ENCODE data around the gene MEIS1.
"Not testable (repeated sequence)": the region's sequence is repeated elsewhere in the genome, so short reads cannot be mapped to it uniquely, and the experiment has no call there.

Gene MEIS1

DNA sequence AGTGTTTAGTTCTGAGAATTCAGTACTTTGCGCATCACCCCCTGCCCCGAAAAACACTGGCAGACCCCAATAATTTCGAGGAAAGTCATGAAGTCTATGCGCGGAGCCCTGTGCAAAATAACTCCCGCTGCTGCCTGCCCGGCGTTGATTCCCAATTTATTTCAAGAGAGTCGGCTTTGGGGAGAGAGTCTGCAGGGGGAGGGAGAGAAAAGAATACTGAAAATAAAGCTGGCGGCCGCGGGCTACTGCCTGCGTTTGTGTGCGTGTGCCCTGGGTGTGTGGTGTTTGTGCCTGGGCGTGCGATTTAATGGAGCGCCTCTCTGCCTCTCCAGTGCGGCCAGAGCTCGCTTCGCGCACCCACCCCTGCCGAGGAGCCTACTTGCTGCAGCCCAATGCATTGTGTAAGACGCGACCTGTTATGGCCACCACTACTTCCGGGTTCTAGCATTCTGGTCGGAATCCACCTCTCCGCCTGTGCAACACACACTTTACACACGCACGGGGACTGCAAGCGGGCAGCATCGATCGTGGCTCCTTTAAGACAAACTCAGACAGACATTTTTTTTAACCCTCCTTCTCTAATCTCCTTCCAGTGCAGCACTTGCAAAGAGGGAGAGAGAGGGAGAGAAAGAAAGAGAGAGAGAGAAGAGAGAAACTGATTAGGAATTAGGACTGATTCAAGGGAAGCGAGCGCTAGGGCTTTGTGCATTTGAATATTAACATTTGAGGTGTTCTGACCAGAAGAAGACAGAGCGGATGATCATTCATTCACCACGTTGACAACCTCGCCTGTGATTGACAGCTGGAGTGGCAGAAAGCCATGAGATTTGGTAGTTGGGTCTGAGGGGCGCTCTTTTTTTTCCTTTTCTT, at the start of gene MEIS1:
TSS of gene MEIS1 (plus strand) at position 447 of the 870 bp plus-strand sequence. CDS start 732 bp downstream, outside the sequence.
- peak in 1 of 3 experiments; percentile 13 for DNase-seq (ENCODE audit: low read depth in 2 of 3, low spot score in 2 of 3)

DNA sequence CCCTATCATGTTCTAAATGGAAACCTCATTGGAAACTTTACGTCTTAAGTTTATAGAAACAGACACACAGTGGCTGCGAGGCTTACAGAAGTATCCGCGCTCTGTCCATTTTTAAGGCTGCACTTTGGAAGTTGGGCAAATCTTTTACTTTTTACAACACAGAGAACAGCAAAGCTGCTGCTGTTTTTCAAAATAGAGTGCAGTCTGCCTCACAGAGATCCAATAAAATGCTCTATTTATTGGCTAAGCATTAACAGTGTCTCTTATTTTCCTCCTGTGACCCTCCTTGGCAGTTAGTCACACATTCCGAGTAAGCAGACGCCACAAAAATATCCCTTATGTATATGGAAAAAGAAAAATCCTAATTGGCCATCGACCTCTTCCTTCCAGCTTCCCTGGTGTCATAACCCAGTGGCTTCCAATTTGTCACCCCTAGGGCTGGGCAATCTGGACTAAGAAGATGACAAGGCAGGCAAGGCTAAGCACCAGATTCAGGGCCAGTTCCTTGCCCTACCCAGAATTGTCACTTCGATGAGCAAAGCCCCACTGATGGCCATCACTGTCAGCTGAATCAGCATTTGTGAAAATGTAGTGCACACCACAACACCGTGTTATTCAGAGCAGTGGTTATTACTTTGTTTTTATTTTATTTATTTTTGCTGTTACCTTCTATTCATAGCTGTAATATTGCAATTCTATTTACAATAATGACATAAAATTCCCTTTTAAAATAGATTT, 47.7 kb upstream of the MEIS1 start:
- no peak for DNase-seq (ENCODE audit: low read depth in 2 of 3, low spot score in 2 of 3)

DNA sequence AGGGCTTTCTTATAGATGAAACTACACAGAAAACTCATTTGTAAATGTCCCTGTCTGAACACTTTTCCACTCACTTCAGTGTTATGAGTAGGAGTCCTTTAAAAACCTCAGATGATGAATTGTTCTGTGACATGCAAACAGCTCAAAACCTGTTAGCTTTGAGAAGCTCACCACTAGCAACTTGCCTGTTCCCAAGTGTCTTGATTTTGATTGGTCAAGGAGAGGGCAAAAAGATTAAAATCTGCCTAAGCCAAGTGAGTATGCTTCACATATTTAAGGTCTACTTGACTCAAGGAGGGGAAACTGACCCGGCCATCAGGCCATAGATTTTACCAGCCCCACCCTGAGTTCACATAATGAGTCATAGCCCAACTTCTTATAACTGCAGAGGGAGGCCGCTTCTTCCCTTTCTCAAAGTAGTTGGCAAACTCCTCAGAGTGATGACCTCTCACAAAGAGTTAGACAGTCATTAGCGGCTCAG, 45.2 kb upstream of the MEIS1 start:
- DNase-seq (ENCODE audit: low read depth in 2 of 3, low spot score in 2 of 3), result no peak

DNA sequence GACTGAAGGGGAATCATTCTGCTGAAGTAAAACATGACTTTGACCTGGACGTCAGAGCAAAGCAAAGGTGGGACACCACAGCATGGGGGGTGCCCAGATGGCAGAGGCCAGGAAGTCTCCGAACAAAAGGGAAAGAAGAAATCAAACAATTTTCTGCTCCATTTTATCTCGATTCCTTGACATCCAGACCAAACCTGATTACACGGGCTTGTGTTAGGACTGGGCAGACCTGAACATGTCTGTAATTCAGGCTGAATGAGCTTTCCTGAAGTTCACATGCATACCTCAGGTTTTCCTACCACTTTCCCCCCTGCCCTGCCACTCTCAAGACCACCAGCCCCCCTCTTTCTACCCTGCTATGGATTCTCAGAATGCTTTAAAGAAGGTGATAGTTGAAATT, 44.8 kb upstream of the MEIS1 start:
- DNase-seq (ENCODE audit: low read depth in 2 of 3, low spot score in 2 of 3), result no peak

DNA sequence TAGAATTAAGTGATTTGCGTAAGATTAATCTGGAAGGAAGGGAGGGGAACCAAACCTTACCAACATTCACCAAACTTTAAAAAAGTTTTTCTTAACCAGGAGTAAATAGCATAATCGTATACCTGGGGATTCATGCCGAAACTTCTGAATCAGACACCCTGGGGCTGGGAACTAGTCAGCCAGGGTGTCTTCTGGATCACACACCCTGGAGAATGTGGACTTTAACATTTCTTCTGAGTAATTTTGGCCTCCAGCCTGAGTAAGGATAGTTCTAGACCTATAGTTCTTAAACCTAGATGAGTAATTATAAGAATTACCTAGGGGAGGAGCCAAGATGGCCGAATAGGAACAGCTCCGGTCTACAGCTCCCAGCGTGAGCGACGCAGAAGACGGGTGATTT, 44.1 kb upstream of the MEIS1 start:
- DNase-seq (ENCODE audit: low read depth in 2 of 3, low spot score in 2 of 3), result no peak

DNA sequence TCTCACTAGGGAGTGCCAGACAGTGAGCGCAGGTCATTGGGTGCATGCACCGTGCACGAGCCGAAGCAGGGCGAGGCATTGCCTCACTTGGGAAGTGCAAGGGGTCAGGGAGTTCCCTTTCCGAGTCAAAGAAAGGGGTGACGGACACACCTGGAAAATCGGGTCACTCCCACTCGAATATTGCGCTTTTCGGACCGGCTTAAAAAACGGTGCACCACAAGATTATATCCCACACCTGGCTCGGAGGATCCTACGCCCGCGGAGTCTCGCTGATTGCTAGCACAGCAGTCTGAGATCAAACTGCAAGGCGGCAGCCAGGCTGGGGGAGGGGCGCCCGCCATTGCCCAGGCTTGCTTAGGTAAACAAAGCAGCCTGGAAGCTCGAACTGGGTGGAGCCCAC, 43.7 kb upstream of the MEIS1 start:
- not testable (repeated sequence) for DNase-seq (ENCODE audit: low read depth in 2 of 3, low spot score in 2 of 3)

DNA sequence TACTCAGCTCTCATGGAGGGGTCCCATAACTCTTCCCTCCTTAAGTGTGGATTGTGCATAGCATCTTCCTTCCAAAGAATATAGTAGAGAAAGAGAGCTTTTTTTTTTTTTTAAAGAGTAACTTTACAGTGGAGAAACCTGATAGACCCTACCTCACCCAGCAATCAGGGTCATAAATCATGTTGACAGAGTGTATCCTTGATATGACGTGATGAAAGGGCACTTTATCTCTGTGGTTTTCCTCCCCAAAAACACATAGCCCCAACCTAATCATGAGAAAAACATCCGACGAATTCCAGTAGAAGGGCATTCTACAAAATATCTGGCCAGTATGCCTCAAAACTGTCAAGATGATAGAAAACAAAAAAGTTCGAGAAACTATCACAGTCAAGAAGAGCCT, 29.5 kb upstream of the MEIS1 start:
- no peak for DNase-seq (ENCODE audit: low read depth in 2 of 3, low spot score in 2 of 3)

DNA sequence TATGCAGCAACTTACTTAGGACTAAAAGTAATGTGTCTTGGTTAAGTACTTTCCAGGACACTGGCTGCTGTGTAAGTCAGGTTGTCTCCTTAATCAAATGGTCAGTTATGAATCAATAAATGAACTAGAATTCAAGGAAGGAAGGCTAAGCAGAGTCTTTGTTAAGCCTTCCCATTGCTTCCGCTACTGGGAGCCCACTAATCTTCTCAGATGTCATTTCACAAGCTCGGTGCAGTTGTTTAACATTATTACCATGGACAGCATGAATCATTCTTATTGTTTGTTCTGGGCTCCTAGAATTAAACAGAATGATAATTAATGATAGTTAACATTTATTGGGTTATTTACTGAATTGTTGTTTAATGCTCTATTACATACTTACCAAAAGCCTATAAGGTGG, 26.0 kb upstream of the MEIS1 start:
- DNase-seq (ENCODE audit: low read depth in 2 of 3, low spot score in 2 of 3), result no peak

DNA sequence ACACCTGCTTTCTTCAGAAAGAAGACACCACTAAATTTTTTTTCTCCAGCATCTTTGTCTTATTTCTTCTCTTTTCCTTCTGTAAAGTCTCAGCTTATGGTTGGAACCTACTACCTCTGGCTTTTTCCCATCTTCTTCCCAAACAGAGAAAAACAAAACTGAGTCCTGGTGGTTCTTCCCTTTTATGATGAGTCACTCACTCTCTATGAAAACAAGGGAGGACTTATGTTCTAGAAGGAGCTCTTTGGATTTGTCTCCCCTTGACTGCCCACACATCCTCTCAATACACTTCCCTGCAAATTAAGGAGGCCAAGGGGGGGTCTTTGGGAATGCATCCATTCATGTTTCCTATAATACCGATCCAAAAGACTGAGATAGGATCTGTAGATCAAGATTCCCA, 22.1 kb upstream of the MEIS1 start:
- DNase-seq (ENCODE audit: low read depth in 2 of 3, low spot score in 2 of 3), result no peak

DNA sequence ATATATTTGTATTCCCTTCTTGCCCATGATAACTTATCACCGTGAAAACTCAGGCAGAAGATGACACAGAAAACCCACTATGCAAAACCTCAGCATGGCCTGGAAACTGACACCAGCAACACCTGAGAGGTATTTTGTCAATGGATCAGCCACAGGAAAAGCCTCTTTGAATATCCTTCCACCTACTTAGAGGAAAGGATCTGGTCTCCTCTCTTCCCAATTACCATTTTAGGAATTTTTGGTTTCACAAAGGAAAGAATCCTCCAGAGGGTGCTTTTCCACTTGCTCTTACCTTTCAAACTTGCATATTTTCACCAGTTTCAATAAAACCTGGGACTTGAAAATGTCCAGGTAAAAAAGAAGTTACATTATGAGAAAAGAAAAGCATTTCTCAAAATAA, 20.0 kb upstream of the MEIS1 start:
- DNase-seq (ENCODE audit: low read depth in 2 of 3, low spot score in 2 of 3), result no peak

DNA sequence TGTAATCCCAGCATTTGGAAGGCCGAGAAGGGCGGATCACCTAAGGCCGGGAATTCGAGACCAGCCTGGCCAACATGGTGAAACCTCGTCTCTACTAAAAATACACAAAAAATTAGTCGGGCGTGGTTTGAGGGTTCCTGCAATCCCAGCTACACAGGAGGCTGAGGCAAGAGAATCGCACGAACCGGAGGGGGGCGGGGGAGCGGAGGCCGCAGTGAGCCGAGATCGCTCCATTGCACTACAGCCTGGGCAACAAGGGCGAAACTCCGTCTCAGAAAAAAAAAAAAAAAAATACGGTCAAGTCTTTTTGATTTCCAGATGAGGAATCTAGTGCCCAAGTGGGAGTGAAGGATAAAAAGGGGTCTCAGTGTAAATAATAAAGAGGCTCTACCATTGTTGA, 16.5 kb upstream of the MEIS1 start:
- DNase-seq (ENCODE audit: low read depth in 2 of 3, low spot score in 2 of 3), result no peak

DNA sequence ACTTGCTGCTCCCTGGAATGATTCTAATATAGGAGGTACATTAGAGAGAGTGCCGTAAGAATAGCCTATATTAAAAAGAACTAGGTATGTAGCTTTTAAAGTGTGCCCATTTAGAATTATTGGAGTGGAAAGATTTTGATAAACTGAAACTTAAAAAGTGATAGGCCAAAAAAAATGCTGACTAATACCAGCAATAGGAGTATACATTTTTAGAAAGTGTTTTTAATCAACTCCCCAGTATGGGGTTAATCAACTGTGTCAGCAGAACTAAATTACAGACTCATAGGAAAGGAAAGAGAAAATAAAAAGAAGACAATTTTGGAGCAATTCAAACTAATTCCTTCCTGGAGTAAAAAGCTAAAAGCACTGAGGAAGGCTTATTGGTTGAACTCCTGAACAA, 13.3 kb upstream of the MEIS1 start:
- no peak for DNase-seq (ENCODE audit: low read depth in 2 of 3, low spot score in 2 of 3)

DNA sequence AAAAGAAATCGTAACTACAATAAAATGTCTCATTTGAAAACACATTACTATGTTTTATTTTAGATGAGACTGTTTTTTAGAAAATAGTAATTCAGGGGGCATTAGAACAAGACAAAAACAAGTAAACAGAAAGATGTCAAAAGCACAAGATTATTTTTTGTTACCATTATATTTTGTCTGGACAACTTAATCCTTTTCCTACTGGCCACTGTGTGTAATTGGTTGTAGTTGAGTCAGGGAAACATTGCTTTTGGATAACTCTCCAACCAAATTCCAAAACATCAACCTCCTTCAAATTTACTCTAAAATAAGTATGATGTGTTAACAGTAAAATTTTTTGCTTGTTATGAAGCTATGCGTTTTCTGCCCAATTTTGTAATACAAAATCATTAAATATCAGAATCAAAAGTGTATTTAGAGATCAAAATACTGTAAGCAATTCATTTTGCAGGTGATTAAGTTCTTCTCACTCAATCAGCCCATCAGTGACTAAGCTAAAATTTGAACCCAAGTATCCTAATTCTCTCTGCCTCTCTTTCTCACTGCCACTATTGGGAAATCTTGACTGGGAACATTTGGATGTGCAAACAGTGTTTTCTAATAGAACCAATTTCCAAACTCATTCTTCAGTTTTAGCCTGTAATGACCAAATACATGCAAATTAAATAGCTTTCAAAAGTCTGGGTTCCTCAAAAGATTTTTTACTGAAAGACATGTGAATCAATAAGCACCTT, 11.4 kb upstream of the MEIS1 start:
- no peak for DNase-seq (ENCODE audit: low read depth in 2 of 3, low spot score in 2 of 3)

DNA sequence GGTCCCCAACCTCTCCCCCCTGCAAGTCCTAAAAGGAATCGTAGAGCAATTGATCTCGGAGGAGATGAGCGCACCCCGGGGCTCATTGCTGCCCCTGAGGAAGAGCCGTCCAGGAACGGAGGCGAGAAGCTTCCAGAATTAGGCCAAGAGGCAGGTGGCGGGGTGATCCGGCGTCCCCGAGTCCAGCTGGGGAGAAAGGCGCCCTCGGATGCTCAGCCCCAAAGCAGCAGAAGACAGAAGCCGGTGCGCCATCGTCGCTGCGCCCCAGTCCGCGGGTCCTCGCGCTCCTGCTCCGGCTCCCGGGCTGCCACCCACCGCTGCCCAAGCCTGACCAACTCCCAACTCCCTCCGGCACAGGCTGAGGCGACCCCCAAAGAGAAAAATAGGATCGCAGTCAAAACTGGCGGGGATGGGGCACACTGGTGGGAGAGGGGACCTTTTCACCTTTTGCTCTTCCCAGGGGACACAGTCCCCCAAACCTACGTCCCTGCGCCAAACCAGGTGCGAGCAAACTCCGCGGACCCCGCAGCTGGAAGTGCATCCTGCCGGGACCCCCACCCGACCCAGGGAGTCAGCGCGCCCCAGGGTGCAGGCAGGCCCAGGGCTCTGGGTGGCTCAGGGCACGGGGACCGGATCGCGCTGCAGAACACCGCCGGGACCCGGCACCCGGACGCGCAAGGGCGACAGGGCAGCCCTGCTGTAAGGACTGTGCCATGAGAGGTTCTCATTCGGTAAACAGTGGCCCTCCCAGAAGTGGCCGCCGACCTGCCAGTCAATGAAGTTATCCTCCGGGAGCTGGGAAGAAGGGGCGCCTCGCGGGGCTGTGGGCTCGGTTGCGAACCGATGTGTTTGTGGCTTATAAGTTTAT, 8.4 kb upstream of the MEIS1 start:
- no peak for DNase-seq (ENCODE audit: low read depth in 2 of 3, low spot score in 2 of 3)

DNA sequence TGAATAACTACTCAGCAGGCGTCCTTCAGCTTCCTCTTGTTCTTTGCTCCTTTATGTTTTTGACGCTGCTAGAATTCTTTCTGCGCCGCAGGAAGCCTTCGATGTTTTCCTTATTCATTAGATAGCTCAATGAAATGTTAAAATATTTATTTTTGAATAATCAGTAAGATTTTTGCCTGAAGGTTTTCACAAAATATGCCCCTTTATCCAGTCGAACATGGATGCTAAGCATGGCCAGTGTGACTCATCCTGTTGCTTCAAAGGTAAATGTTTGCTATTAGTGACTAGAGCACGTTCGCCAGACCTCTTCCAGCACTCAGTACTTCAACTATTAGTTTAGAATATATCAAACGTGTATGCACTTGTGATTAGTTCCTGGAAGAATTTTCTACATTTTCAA, 7.6 kb upstream of the MEIS1 start:
- DNase-seq (ENCODE audit: low read depth in 2 of 3, low spot score in 2 of 3), result no peak

DNA sequence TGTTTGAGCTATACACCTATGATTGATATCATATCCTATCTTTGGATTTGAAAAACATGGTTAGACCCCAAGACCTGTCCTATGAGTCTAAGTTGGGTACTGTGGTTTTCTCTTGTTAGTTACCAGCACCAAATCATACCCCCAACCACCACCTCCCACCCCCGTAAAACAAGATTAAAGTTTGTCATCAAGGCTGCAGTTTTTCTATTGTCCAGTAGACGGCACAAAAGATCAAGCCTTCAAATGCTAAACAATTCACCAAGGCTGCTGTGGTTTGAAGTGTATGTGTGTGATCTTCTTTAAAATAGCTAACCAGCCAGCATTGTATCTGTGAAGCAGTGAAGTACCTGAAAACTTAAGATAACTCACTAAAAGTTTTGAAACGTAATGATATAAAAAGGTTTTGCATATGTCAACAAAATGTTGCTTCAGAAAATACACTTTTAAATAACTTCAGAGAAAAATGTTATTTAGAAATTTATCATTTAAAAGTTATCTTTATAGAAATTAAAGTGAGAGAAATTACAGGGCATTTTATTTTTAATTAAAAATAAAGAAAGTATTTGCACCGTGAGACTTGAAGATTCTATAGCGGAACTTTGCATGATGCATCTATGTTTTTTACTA, 5.8 kb upstream of the MEIS1 start:
- no peak for DNase-seq (ENCODE audit: low read depth in 2 of 3, low spot score in 2 of 3)

DNA sequence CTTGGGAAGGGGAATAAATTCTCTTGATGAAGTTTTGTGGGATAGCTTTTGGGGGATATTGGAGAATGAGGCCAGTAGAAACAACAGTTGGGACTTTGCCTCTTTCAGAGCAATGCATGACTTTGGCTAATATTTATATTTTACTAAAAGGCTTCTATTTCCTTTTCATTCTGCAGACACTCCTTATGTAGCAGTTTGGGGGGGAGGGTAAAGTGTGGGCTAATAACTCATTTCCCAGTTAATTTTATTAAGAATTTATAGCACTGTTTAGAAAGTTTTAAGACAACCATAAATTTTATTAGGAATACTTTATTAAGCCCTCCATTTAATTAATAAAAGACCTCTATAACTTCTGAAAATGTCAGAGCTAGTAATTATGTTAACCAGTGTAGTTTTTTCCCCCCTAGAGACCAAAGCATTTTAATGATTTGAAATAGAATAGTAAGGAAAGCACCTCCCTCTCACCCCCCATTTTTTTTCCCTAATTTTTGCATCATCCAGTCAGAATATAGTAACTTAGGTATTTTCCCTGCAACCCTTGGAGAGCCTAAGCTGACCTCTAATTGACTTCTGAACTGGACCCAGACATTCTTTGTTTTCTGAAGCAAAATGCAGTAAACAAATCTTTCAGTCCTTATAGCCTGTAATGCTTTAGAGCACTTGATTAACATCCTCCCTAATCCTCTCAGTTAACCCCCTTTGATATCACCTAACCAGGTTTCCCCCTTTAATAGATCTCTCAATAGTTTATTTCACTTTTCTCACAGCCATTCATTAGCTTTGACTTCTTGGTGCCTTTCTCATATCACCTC, 5.0 kb upstream of the MEIS1 start:
- no peak for DNase-seq (ENCODE audit: low read depth in 2 of 3, low spot score in 2 of 3)

DNA sequence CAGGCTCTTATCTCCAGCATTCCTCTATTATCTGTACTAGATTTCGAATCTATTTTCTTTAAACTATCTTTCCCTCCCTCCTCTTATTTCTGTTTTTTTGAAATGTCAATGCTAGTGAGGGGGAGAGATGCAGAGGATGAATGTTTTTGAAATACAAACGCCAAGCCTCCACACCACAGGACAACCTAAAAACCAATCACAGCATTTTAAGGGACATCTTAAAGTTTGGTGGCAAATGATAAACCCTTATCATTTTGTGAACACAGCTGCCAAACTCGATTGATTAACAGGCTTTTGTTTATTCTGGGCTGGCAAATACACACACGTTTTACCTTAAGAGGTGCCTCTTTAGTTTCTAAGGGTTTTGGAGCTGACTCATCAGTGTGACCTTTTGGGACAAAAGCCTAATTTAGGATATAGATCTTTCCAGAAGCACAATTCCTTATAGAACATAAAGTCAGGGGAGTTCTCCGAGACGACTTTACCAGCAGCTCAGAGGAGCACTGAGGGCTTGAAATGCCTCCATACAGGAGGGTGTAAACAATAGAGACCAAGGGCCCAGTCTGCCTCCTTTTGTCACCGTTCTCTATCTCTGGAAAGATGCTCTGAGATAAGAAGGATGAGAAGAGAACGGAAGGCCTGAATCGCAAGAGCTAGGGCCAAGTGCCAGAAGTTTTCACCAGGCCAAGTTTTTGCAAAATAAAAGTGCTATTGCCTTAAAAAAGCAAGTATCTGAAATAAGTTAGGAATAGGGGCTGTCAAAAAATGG, 4.2 kb upstream of the MEIS1 start:
- no peak for DNase-seq (ENCODE audit: low read depth in 2 of 3, low spot score in 2 of 3)

DNA sequence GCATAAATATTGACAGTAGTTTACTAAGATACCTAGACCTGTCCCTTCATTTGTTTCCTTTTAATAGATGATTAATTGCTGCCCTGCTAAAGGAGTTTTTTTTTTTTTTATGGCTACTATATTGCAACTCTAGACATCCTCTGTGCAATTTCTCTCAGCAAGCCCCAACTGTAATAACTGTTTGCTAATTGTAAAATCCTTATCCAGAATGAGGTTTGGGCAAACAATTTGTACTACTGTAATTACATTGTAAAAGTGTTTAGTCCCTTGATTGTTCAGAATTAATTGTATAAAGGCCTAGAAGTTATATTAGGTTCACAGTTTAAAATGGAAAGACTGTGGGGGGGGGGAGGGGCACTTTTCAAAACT, 3.7 kb upstream of the MEIS1 start:
- no peak for DNase-seq (ENCODE audit: low read depth in 2 of 3, low spot score in 2 of 3)

All from activated CD8-positive, alpha-beta memory T cell treated with anti-CD3 and anti-CD28 coated beads for 48 hours (primary cell).